Fibroblast of lung (primary cell): ENCODE results near the gene ZNF407. TPM values are rescaled to one million over a fixed set of nuclear protein-coding genes. Genes with fewer than 3 reads are reported as not detected.

ENCODE experiments used
- DNase-seq, 2 donors: peaks; one replicate each; pipeline versions ENCODE4 v3.0.0 to v3.0.0-alpha.2; 2010; ENCODE audit warnings: low read depth in 2 of 2
- H2AFZ ChIP-seq: 2 replicates; pipeline ENCODE4 v1.5.1; 2012; ENCODE audit warnings: low read length, control low read depth, inconsistent platforms
- H3K27ac ChIP-seq: 2 replicates; pipeline ENCODE4 v1.5.1; 2011; ENCODE audit warnings: low read length, control low read depth; ENCODE audit not compliant: insufficient read depth
- H3K27me3 ChIP-seq: 2 replicates; pipeline ENCODE4 v1.5.1; 2011; ENCODE audit warnings: mild to moderate bottlenecking, low read length; ENCODE audit not compliant: control insufficient read depth, insufficient read depth
- H3K36me3 ChIP-seq: 2 replicates; pipeline ENCODE4 v1.5.1; 2011; ENCODE audit warnings: low read length; ENCODE audit not compliant: control insufficient read depth, insufficient read depth
- H3K4me1 ChIP-seq: 2 replicates; pipeline ENCODE4 v1.5.1; 2011; ENCODE audit warnings: low read length; ENCODE audit not compliant: control insufficient read depth, insufficient read depth; ENCODE audit errors: extremely low read depth
- H3K4me2 ChIP-seq: 2 replicates; pipeline ENCODE4 v1.5.1; 2011; ENCODE audit warnings: low read length, control low read depth; ENCODE audit not compliant: insufficient read depth; ENCODE audit errors: extremely low read depth
- H3K4me3 ChIP-seq, 4 experiments: fragments of 200-600 bp in 1 of 4; sonication (generic) in 1 of 4; replicated peaks in 1 of 4; 2 replicates each; pipeline ENCODE4 v1.5.1; 2011 to 2016; ENCODE audit warnings: low read length in 4 of 4, low read depth in 3 of 4, mild to moderate bottlenecking in 3 of 4, control low read depth in 2 of 4, inconsistent platforms in 1 of 4, mixed read lengths in 1 of 4; ENCODE audit not compliant: insufficient read depth in 1 of 4; ENCODE audit errors: control extremely low read depth in 1 of 4
- H3K79me2 ChIP-seq: 2 replicates; pipeline ENCODE4 v1.5.1; 2012; ENCODE audit warnings: mild to moderate bottlenecking, low read length, inconsistent platforms; ENCODE audit not compliant: control insufficient read depth, insufficient read depth
- H3K9ac ChIP-seq: 2 replicates; pipeline ENCODE4 v1.5.1; 2011; ENCODE audit warnings: mild to moderate bottlenecking, low read length, control low read depth; ENCODE audit not compliant: insufficient read depth
- H3K9me3 ChIP-seq: 2 replicates; pipeline ENCODE4 v1.5.1; 2012; ENCODE audit warnings: low read depth, low read length; ENCODE audit not compliant: control insufficient read depth, insufficient read depth
- H4K20me1 ChIP-seq: 2 replicates; pipeline ENCODE4 v1.5.1; 2011; ENCODE audit warnings: low read length; ENCODE audit not compliant: control insufficient read depth, insufficient read depth; ENCODE audit errors: extremely low read depth
- EZH2 ChIP-seq: IDR thresholded peaks from 2 replicates; pipeline ENCODE4 v1.5.1; 2012; ENCODE audit warnings: low read length, control low read depth, mild to moderate bottlenecking; ENCODE audit errors: missing control alignments
- polyA plus RNA-seq, 2 donors: library from polyadenylated mRNA; depleted of rRNA in 1 of 2; stranded (reverse) in 1 of 2; unstranded in 1 of 2; fragments of >200 nt; gene quantifications; 2 replicates each; pipeline ENCODE4 v1.2.1, GENCODE V29; 2011 to 2012; ENCODE audit warnings: missing spikeins in 1 of 2
- total RNA-seq: library from RNA; depleted of rRNA; stranded (reverse); fragments of >200 nt; gene quantifications from 2 replicates; pipeline ENCODE4 v1.2.1, GENCODE V29; 2014
- TF ChIP-seq, protein P1 (sequence below), 2 donors: IDR thresholded peaks in 1 of 2; conservative IDR thresholded peaks in 1 of 2; 1 replicate in 1 of 2; 2 replicates in 1 of 2; pipeline ENCODE4 v1.5.1; 2011 to 2012; ENCODE audit warnings: low read length in 2 of 2, control low read depth in 1 of 2, inconsistent platforms in 1 of 2, low read depth in 1 of 2, mild to moderate bottlenecking in 1 of 2

ZNF407 gene
- total and polyA plus RNA-seq, 2 donors (not counting 1 experiment from before 2014, with no cell fraction given) = 5.1 to 12.6 TPM

DNA sequence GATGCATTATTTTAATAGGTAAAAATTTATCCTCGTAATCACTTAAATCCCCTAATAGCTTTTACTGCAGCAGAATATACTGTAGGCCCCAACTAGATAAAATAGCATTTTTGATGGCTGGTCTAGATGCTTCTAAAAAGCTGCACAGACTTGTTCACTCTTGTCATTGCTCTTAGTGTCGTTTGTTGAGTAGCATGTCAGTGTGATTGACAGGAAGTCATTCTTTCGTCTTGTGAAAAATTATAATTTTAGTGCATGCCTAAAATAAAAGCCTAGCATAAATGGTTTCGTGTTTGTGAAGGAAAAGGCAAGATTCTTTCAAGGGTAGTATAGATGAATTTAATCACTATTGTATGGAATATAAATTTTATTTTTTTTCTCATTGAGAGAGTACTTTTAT is 336.3 kb downstream of the ZNF407 start:
- Histone ChIP-seq H3K4me2 (no peak overlapping the region), H3K9ac (no peak overlapping the region), H2AFZ (no peak overlapping the region), H3K27me3 (no peaks in the 10 kb centered on the region), H3K4me1 (no peaks in the 10 kb centered on the region), H3K4me3 (no peak overlapping the region), H3K79me2 (no peaks in the 10 kb centered on the region), H3K36me3 (no peaks in the 10 kb centered on the region), H4K20me1 (no peaks in the 10 kb centered on the region), H3K9me3 (no peaks in the 10 kb centered on the region), H3K27ac (no peak overlapping the region)
- TF ChIP-seq EZH2 = no peak
- TF ChIP-seq, protein P1, sequence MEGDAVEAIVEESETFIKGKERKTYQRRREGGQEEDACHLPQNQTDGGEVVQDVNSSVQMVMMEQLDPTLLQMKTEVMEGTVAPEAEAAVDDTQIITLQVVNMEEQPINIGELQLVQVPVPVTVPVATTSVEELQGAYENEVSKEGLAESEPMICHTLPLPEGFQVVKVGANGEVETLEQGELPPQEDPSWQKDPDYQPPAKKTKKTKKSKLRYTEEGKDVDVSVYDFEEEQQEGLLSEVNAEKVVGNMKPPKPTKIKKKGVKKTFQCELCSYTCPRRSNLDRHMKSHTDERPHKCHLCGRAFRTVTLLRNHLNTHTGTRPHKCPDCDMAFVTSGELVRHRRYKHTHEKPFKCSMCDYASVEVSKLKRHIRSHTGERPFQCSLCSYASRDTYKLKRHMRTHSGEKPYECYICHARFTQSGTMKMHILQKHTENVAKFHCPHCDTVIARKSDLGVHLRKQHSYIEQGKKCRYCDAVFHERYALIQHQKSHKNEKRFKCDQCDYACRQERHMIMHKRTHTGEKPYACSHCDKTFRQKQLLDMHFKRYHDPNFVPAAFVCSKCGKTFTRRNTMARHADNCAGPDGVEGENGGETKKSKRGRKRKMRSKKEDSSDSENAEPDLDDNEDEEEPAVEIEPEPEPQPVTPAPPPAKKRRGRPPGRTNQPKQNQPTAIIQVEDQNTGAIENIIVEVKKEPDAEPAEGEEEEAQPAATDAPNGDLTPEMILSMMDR (conservative IDR thresholded peaks at IDR 0.05 in 1 of 2, IDR thresholded peaks at IDR 0.05 in 1 of 2; ENCODE audit: low read depth in 1 of 2, low read length in 2 of 2) = no peak
- DNase-seq = no peak

DNA sequence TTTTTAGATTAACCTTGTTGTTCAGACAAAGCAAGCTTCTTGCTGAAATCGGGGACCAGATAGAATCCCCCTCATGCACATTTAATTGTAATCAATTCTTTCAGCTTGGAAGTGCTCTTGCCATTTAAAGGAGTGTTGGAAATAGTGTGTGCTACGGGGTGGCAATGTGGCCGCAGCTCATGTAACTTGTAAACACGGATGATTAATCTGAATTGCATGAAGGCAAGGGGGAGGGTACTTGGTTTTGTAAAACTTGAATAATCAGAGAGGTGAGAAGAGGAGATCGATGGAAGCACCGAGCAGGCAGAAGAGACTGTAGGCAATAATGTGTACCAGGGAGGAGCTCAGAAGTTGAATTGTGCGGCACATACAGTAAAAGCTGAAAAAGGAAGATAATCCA is 337.8 kb downstream of the ZNF407 start:
- no peak for TF ChIP-seq EZH2
- TF ChIP-seq, protein P1 (conservative IDR thresholded peaks at IDR 0.05 in 1 of 2, IDR thresholded peaks at IDR 0.05 in 1 of 2; ENCODE audit: low read depth in 1 of 2, low read length in 2 of 2) = no peak
- no peak overlapping the region for H3K9ac ChIP-seq
- H3K4me3 ChIP-seq = no peak overlapping the region
- no peaks in the 10 kb centered on the region for H4K20me1 ChIP-seq
- H3K79me2 ChIP-seq = no peaks in the 10 kb centered on the region
- no peaks in the 10 kb centered on the region for H3K4me1 ChIP-seq
- DNase-seq = peak in 1 of 2 donors; percentile 24
- no peaks in the 10 kb centered on the region for H3K27me3 ChIP-seq
- no peak overlapping the region for H3K27ac ChIP-seq
- H2AFZ ChIP-seq = no peak overlapping the region
- no peaks in the 10 kb centered on the region for H3K36me3 ChIP-seq
- H3K9me3 ChIP-seq = no peaks in the 10 kb centered on the region
- no peak overlapping the region for H3K4me2 ChIP-seq

DNA sequence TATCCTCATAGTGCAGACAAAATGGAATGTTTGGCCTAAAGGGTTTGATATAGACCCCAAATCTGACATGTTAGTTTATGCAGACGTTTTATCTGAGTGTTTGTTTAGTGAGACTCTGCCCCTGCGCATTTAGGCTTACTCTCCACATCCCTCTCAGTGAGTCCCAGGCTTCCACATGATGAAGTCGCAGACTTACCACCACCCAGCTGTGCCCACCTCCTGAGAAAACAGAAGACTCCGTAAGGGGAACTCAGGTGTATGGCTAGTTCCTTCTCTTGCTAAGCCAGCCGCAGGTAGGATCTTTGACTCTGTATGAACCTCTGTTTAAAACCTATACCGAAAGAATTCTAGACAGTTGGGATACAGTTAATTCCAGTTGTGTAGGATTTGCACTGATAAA is 338.7 kb downstream of the ZNF407 start:
- TF ChIP-seq EZH2 = no peak
- TF ChIP-seq, protein P1 (conservative IDR thresholded peaks at IDR 0.05 in 1 of 2, IDR thresholded peaks at IDR 0.05 in 1 of 2; ENCODE audit: low read depth in 1 of 2, low read length in 2 of 2) = no peak
- Histone ChIP-seq H2AFZ (no peak overlapping the region), H3K36me3 (no peaks in the 10 kb centered on the region), H3K4me2 (no peak overlapping the region), H3K4me1 (no peaks in the 10 kb centered on the region), H3K4me3 (no peak overlapping the region), H3K79me2 (no peaks in the 10 kb centered on the region), H3K27me3 (no peaks in the 10 kb centered on the region), H3K9me3 (no peaks in the 10 kb centered on the region), H3K9ac (no peak overlapping the region), H4K20me1 (no peaks in the 10 kb centered on the region), H3K27ac (no peak overlapping the region)
- no peak for DNase-seq
